ENCODE data around the gene KAT2A.

DNA sequence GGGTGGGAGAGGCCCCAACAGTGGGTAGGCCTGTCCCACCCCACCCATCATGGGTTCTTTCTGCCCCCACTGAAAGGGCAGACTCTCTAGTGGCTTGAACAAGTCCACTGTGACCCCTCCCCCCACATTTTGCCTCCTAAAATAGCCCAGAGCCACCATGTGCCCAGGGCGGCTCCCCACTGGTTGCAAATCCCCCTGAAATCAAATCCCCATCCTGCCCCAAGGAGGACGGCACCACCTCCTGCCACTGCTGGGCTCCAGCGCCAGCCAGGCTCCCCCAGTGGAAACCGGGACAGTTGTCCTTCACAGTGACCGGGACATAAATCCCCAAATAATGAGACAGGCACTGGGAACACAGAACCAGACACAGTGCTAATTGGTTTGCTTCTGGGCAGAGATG is 43.4 kb downstream of the KAT2A start:
- TF ChIP-seq, protein P1, sequence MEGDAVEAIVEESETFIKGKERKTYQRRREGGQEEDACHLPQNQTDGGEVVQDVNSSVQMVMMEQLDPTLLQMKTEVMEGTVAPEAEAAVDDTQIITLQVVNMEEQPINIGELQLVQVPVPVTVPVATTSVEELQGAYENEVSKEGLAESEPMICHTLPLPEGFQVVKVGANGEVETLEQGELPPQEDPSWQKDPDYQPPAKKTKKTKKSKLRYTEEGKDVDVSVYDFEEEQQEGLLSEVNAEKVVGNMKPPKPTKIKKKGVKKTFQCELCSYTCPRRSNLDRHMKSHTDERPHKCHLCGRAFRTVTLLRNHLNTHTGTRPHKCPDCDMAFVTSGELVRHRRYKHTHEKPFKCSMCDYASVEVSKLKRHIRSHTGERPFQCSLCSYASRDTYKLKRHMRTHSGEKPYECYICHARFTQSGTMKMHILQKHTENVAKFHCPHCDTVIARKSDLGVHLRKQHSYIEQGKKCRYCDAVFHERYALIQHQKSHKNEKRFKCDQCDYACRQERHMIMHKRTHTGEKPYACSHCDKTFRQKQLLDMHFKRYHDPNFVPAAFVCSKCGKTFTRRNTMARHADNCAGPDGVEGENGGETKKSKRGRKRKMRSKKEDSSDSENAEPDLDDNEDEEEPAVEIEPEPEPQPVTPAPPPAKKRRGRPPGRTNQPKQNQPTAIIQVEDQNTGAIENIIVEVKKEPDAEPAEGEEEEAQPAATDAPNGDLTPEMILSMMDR (conservative IDR thresholded peaks at IDR 0.05): no peak
- no peak for TF ChIP-seq EZH2 (IDR thresholded peaks at IDR 0.05; ENCODE audit: low read depth)
